HUES48 (cell line): Measurements from ENCODE around the gene METTL26.

Experiments used
- H3K27ac ChIP-seq: one replicate; pipeline ENCODE4 v1.7.0; 2013; ENCODE audit warnings: low read depth, low read length, inconsistent platforms
- H3K27me3 ChIP-seq: 2 replicates; pipeline ENCODE4 v1.6.1; 2013; ENCODE audit warnings: mild to moderate bottlenecking, low read length; ENCODE audit not compliant: control insufficient read depth, insufficient read depth
- H3K36me3 ChIP-seq: 2 replicates; pipeline ENCODE4 v1.6.1; 2013; ENCODE audit warnings: low read length; ENCODE audit not compliant: control insufficient read depth, insufficient read depth
- H3K4me1 ChIP-seq: 2 replicates; pipeline ENCODE4 v1.6.1; 2013; ENCODE audit warnings: mild to moderate bottlenecking, low read length; ENCODE audit not compliant: control insufficient read depth, insufficient read depth
- H3K4me3 ChIP-seq: 2 replicates; pipeline ENCODE4 v1.5.1; 2013; ENCODE audit warnings: mild to moderate bottlenecking, low read depth, low read length
- H3K9ac ChIP-seq: 2 replicates; pipeline ENCODE4 v1.6.1; 2013; ENCODE audit warnings: mild to moderate bottlenecking, low read depth, low read length, moderate library complexity
- H3K9me3 ChIP-seq: 2 replicates; pipeline ENCODE4 v1.6.1; 2013; ENCODE audit warnings: low read length; ENCODE audit not compliant: control insufficient read depth, insufficient read depth

METTL26 gene

GRCh38 chr16:590815-591200 is 45.3 kb downstream of the METTL26 start:
- Histone ChIP-seq H3K4me1 (peaks cover 4% of the 10 kb centered on the region; the same call in 1 of the 2 replicates), H3K27me3 (peaks cover 29% of the 10 kb centered on the region), H3K27ac (no peak overlapping the region), H3K4me3 (peak overlapping the region; percentile 89), H3K9me3 (no peaks in the 10 kb centered on the region), H3K9ac (no peak overlapping the region), H3K36me3 (no peaks in the 10 kb centered on the region)

GRCh38 chr16:590188-590814 is 45.8 kb downstream of the METTL26 start:
- Histone ChIP-seq H3K4me3 (peak overlapping the region; percentile 89), H3K9ac (peak overlapping the region; percentile 22; the same call in 1 of the 2 replicates), H3K4me1 (peaks cover 4% of the 10 kb centered on the region; the same call in 1 of the 2 replicates), H3K36me3 (no peaks in the 10 kb centered on the region), H3K27ac (peak overlapping the region; percentile 42), H3K9me3 (no peaks in the 10 kb centered on the region), H3K27me3 (peaks cover 35% of the 10 kb centered on the region)

- no peaks in the 10 kb centered on the region for H3K36me3 ChIP-seq
- H3K4me1 ChIP-seq = peaks cover 4% of the 10 kb centered on the region; the same call in 1 of the 2 replicates
- H3K27me3 ChIP-seq = peaks cover 36% of the 10 kb centered on the region
- peak within 1 kb of the TSS; percentile 93 for H3K9ac ChIP-seq
- peak within 1 kb of the TSS; percentile 98 for H3K27ac ChIP-seq
- peak within 1 kb of the TSS; percentile 89 for H3K4me3 ChIP-seq
- H3K9me3 ChIP-seq = no peaks in the 10 kb centered on the region
These were observed 46.4 kb downstream of the METTL26 start, which contains the start of gene RAB40C for GRCh38 chr16:589658-590187. RAB40C (plus strand) TSS chr16:590066; CDS start chr16:590292, 226 bp downstream.

- Histone ChIP-seq H3K9ac (peak overlapping the region; percentile 93), H3K27ac (peak overlapping the region; percentile 98), H3K27me3 (peaks cover 36% of the 10 kb centered on the region), H3K4me1 (peaks cover 4% of the 10 kb centered on the region; the same call in 1 of the 2 replicates), H3K9me3 (no peaks in the 10 kb centered on the region), H3K4me3 (peak overlapping the region; percentile 85), H3K36me3 (no peaks in the 10 kb centered on the region)
These were observed 47.0 kb downstream of the METTL26 start for GRCh38 chr16:588889-589657.

- Histone ChIP-seq H3K4me1 (peaks cover 4% of the 10 kb centered on the region; the same call in 1 of the 2 replicates), H3K9me3 (no peaks in the 10 kb centered on the region), H3K4me3 (peak overlapping the region; percentile 85), H3K27ac (peak overlapping the region; percentile 98), H3K36me3 (no peaks in the 10 kb centered on the region), H3K27me3 (peaks cover 36% of the 10 kb centered on the region), H3K9ac (peak overlapping the region; percentile 93)
These were observed 47.5 kb downstream of the METTL26 start for GRCh38 chr16:588639-588888.

DNA sequence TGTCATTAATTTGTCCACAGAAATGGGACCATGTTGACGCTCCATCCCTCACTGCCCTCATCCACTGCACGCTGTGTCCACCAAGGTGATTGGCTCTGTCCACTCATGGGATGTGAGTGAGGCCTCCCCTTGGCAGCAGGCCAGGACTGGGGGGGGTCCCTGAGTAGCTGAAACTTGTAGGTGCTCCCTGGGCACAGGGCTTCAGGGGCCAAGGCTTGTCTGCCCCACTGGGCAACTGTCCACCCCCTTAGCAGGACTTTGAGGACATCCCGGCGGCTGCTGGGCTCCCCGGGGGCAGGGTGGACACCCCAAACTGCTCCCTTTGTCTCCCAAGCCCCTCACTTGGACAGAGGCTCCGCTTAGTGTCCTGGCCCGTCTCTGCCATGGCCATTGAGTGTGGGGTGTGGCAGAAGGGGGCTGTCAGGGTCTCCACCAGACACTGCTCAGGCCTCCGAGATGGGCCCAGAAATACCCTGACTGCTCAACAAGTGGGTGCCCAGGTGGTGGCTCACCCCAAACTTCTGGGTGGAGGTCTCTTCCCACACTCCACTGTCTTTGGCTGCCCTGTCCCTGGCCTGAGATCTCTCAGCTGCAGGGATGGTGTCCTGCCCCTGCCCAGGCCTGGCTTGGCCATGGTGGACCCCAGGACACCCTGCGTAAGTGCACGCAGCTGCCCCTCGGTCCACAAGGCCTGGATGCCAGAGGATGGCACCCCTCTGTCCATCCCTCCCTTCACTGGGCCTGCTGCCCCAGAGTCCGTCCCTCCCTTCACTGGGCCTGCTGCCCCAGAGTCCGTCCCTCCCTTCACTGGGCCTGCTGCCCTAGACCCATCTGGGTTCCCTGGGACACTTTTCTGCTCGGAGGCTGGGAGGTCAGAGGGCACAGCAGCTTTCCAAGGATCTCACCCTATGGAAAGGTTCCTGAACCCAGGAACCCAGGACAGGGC is 49.2 kb downstream of the METTL26 start:
- peaks cover 4% of the 10 kb centered on the region; the same call in 1 of the 2 replicates for H3K4me1 ChIP-seq
- H3K27ac ChIP-seq = no peak overlapping the region
- peaks cover 36% of the 10 kb centered on the region for H3K27me3 ChIP-seq
- no peak overlapping the region for H3K4me3 ChIP-seq
- no peak overlapping the region for H3K9ac ChIP-seq
- no peaks in the 10 kb centered on the region for H3K36me3 ChIP-seq
- no peaks in the 10 kb centered on the region for H3K9me3 ChIP-seq

- peaks cover 4% of the 10 kb centered on the region; the same call in 1 of the 2 replicates for H3K4me1 ChIP-seq
- no peaks in the 10 kb centered on the region for H3K36me3 ChIP-seq
- no peak overlapping the region for H3K27ac ChIP-seq
- H3K9me3 ChIP-seq = no peaks in the 10 kb centered on the region
- no peak overlapping the region for H3K9ac ChIP-seq
- no peak overlapping the region for H3K4me3 ChIP-seq
- peaks cover 35% of the 10 kb centered on the region for H3K27me3 ChIP-seq
These were observed 50.0 kb downstream of the METTL26 start for GRCh38 chr16:586047-586644.

- no peak overlapping the region for H3K9ac ChIP-seq
- H3K4me1 ChIP-seq = no peaks in the 10 kb centered on the region; the same call in 1 of the 2 replicates
- no peak overlapping the region for H3K27ac ChIP-seq
- H3K36me3 ChIP-seq = no peaks in the 10 kb centered on the region
- H3K27me3 ChIP-seq = peaks cover 27% of the 10 kb centered on the region
- H3K4me3 ChIP-seq = no peak overlapping the region
- H3K9me3 ChIP-seq = no peaks in the 10 kb centered on the region
These were observed 50.8 kb downstream of the METTL26 start for GRCh38 chr16:585351-585750.
